ENCODE results near the gene DUT. TPM values are rescaled to one million over a fixed set of nuclear protein-coding genes. Genes with fewer than 3 reads are reported as not detected.

The DUT gene
- total and polyA plus RNA-seq, 2 experiments from 2014 or later, result 82.5 to 420 TPM

DNA sequence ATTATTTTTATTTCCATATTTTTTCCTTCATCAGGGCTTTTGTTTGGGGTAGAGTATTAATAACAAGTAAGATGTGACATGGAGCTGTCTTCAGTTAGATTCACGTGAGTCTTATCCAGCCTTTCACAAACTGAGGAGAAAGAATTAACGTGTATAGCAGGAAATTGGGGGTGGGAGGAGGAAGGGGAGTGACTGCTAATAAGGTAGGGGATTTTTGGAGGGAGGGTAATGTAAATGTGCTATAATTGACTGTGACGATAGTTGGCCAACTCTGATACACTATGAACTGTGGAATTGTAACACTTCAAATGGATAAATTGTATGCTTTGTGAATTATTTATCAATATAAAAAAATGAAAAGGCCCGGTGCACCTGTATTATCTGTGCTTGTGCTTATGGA is 8.9 kb downstream of the DUT start (continued):
- TF ChIP-seq, protein P1, sequence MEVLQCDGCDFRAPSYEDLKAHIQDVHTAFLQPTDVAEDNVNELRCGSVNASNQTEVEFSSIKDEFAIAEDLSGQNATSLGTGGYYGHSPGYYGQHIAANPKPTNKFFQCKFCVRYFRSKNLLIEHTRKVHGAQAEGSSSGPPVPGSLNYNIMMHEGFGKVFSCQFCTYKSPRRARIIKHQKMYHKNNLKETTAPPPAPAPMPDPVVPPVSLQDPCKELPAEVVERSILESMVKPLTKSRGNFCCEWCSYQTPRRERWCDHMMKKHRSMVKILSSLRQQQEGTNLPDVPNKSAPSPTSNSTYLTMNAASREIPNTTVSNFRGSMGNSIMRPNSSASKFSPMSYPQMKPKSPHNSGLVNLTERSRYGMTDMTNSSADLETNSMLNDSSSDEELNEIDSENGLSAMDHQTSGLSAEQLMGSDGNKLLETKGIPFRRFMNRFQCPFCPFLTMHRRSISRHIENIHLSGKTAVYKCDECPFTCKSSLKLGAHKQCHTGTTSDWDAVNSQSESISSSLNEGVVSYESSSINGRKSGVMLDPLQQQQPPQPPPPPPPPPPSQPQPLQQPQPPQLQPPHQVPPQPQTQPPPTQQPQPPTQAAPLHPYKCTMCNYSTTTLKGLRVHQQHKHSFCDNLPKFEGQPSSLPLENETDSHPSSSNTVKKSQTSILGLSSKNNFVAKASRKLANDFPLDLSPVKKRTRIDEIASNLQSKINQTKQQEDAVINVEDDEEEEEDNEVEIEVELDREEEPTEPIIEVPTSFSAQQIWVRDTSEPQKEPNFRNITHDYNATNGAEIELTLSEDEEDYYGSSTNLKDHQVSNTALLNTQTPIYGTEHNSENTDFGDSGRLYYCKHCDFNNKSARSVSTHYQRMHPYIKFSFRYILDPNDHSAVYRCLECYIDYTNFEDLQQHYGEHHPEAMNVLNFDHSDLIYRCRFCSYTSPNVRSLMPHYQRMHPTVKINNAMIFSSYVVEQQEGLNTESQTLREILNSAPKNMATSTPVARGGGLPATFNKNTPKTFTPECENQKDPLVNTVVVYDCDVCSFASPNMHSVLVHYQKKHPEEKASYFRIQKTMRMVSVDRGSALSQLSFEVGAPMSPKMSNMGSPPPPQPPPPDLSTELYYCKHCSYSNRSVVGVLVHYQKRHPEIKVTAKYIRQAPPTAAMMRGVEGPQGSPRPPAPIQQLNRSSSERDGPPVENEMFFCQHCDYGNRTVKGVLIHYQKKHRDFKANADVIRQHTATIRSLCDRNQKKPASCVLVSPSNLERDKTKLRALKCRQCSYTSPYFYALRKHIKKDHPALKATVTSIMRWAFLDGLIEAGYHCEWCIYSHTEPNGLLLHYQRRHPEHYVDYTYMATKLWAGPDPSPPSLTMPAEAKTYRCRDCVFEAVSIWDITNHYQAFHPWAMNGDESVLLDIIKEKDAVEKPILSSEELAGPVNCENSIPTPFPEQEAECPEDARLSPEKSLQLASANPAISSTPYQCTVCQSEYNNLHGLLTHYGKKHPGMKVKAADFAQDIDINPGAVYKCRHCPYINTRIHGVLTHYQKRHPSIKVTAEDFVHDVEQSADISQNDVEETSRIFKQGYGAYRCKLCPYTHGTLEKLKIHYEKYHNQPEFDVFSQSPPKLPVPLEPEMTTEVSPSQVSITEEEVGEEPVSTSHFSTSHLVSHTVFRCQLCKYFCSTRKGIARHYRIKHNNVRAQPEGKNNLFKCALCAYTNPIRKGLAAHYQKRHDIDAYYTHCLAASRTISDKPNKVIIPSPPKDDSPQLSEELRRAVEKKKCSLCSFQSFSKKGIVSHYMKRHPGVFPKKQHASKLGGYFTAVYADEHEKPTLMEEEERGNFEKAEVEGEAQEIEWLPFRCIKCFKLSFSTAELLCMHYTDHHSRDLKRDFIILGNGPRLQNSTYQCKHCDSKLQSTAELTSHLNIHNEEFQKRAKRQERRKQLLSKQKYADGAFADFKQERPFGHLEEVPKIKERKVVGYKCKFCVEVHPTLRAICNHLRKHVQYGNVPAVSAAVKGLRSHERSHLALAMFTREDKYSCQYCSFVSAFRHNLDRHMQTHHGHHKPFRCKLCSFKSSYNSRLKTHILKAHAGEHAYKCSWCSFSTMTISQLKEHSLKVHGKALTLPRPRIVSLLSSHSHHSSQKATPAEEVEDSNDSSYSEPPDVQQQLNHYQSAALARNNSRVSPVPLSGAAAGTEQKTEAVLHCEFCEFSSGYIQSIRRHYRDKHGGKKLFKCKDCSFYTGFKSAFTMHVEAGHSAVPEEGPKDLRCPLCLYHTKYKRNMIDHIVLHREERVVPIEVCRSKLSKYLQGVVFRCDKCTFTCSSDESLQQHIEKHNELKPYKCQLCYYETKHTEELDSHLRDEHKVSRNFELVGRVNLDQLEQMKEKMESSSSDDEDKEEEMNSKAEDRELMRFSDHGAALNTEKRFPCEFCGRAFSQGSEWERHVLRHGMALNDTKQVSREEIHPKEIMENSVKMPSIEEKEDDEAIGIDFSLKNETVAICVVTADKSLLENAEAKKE (CRISPR knock-in tag; IDR thresholded peaks at IDR 0.05), result no peak
- TF ChIP-seq ZNF331 (CRISPR knock-in tag; IDR thresholded peaks at IDR 0.05; ENCODE audit: low read depth) (no peak), STAT1 (IDR thresholded peaks at IDR 0.05; ENCODE audit: unreplicated experiment) (no peak), NANOG (IDR thresholded peaks at IDR 0.05; ENCODE audit: borderline replicate concordance) (no peak), CREB1 (CRISPR knock-in tag; IDR thresholded peaks at IDR 0.05; ENCODE audit: low read depth) (no peak), ZNF114 (CRISPR knock-in tag; IDR thresholded peaks at IDR 0.05) (no peak)

DNA sequence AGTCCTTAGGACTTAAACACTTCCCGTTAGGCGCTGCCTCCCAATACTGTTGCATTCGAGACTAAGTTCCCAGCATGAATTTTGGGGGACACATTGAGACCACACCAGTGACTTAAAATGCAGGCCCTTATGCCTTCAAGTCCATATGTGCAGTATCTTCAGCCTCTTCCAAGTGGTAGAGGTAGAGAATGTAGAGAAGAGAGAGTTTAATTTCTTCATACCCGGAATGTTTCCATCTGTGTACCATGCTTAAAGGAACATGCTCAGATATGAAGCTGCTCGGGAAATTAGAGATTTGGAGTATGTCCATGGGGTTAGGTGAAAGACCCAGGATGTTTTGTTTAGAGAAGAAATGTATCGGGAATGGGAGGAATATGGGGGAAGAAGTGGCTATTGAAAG is 12.6 kb downstream of the DUT start:
- no peak for ATAC-seq
- H3K4me3 ChIP-seq, result no peak overlapping the region
- H2AFZ ChIP-seq, result no peak overlapping the region
- H4K20me1 ChIP-seq (replicated peaks; ENCODE audit: insufficient read depth), result peaks cover 9% of the 10 kb centered on the region; the same call in 1 of the 2 replicates
- no peak overlapping the region for H3K27ac ChIP-seq (ENCODE audit: low read depth)
- Mint-ChIP-seq H3K36me3 (ENCODE audit: low read depth) (peaks cover 37% of the 10 kb centered on the region), H3K27ac (no peak overlapping the region; the same call in 1 of the 2 replicates), H3K4me3 (no peak overlapping the region), H3K9me3 (no peaks in the 10 kb centered on the region), H3K4me1 (peaks cover 7% of the 10 kb centered on the region; the same call in 2 of the 3 replicates), H3K27me3 (ENCODE audit: insufficient read depth, low read depth, poor library complexity) (peaks cover 2% of the 10 kb centered on the region)
- DNase-seq (ENCODE audit: low spot score), result no peak
- H3K4me2 ChIP-seq, result no peak overlapping the region
- H3K9me2 ChIP-seq (ENCODE audit: insufficient read depth), result no peaks in the 10 kb centered on the region
- TF ChIP-seq, protein P2, sequence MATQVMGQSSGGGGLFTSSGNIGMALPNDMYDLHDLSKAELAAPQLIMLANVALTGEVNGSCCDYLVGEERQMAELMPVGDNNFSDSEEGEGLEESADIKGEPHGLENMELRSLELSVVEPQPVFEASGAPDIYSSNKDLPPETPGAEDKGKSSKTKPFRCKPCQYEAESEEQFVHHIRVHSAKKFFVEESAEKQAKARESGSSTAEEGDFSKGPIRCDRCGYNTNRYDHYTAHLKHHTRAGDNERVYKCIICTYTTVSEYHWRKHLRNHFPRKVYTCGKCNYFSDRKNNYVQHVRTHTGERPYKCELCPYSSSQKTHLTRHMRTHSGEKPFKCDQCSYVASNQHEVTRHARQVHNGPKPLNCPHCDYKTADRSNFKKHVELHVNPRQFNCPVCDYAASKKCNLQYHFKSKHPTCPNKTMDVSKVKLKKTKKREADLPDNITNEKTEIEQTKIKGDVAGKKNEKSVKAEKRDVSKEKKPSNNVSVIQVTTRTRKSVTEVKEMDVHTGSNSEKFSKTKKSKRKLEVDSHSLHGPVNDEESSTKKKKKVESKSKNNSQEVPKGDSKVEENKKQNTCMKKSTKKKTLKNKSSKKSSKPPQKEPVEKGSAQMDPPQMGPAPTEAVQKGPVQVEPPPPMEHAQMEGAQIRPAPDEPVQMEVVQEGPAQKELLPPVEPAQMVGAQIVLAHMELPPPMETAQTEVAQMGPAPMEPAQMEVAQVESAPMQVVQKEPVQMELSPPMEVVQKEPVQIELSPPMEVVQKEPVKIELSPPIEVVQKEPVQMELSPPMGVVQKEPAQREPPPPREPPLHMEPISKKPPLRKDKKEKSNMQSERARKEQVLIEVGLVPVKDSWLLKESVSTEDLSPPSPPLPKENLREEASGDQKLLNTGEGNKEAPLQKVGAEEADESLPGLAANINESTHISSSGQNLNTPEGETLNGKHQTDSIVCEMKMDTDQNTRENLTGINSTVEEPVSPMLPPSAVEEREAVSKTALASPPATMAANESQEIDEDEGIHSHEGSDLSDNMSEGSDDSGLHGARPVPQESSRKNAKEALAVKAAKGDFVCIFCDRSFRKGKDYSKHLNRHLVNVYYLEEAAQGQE (IDR thresholded peaks at IDR 0.05; ENCODE audit: unreplicated experiment), result no peak
- TF ChIP-seq ZNF331 (CRISPR knock-in tag; IDR thresholded peaks at IDR 0.05; ENCODE audit: low read depth) (no peak), ZNF114 (CRISPR knock-in tag; IDR thresholded peaks at IDR 0.05) (no peak), CREB1 (CRISPR knock-in tag; IDR thresholded peaks at IDR 0.05; ENCODE audit: low read depth) (no peak), JUNB (IDR thresholded peaks at IDR 0.05; ENCODE audit: unreplicated experiment) (no peak), POLR2AphosphoS5 (IDR thresholded peaks at IDR 0.05; ENCODE audit: low read depth) (no peak), EZH2phosphoT487 (IDR thresholded peaks at IDR 0.05; ENCODE audit: unreplicated experiment) (no peak)
- TF ChIP-seq, protein P3, sequence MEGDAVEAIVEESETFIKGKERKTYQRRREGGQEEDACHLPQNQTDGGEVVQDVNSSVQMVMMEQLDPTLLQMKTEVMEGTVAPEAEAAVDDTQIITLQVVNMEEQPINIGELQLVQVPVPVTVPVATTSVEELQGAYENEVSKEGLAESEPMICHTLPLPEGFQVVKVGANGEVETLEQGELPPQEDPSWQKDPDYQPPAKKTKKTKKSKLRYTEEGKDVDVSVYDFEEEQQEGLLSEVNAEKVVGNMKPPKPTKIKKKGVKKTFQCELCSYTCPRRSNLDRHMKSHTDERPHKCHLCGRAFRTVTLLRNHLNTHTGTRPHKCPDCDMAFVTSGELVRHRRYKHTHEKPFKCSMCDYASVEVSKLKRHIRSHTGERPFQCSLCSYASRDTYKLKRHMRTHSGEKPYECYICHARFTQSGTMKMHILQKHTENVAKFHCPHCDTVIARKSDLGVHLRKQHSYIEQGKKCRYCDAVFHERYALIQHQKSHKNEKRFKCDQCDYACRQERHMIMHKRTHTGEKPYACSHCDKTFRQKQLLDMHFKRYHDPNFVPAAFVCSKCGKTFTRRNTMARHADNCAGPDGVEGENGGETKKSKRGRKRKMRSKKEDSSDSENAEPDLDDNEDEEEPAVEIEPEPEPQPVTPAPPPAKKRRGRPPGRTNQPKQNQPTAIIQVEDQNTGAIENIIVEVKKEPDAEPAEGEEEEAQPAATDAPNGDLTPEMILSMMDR (conservative IDR thresholded peaks at IDR 0.05; ENCODE audit: low read depth in 2 of 2), result no peak
- H3K36me3 ChIP-seq (ENCODE audit: insufficient read depth), result peaks cover 12% of the 10 kb centered on the region; the same call in 1 of the 2 replicates
- peaks cover 6% of the 10 kb centered on the region for H3K4me1 ChIP-seq (ENCODE audit: insufficient read depth)
- no peaks in the 10 kb centered on the region for H3K27me3 ChIP-seq (ENCODE audit: insufficient read depth)
- no peaks in the 10 kb centered on the region for H3F3A ChIP-seq (replicated peaks; ENCODE audit: low read depth)
- H3K79me2 ChIP-seq (replicated peaks; ENCODE audit: insufficient read depth), result no peaks in the 10 kb centered on the region
